HepG2 (cell line): Measurements from ENCODE around the gene BTG2. TPM values are rescaled to one million over a fixed set of nuclear protein-coding genes. Genes with fewer than 3 reads are reported as not detected.

Source experiments
- CBX1 ChIP-seq: IDR thresholded peaks from one replicate; pipeline ENCODE4 v1.6.1; 2016; ENCODE audit warnings: antibody characterized with exemption, low read depth
- FOSL2 ChIP-seq: sonication (generic); formaldehyde crosslinking; IDR thresholded peaks from 2 replicates; pipeline ENCODE4 v1.4.0; 2020; ENCODE audit warnings: missing genetic modification reagents
- GABPB1 ChIP-seq: IDR thresholded peaks from 2 replicates; pipeline ENCODE4 v1.6.1; 2016; ENCODE audit warnings: mild to moderate bottlenecking, missing genetic modification reagents, moderate library complexity, missing compliant biosample characterization
- KAT7 ChIP-seq: IDR thresholded peaks from 2 replicates; pipeline ENCODE4 v1.6.1; 2018; ENCODE audit warnings: borderline replicate concordance, missing compliant biosample characterization
- KDM2A ChIP-seq: sonication (generic); formaldehyde crosslinking; IDR thresholded peaks from 2 replicates; pipeline ENCODE4 v1.4.0; 2020; ENCODE audit warnings: low read depth, missing genetic modification reagents, borderline replicate concordance
- MTF1 ChIP-seq: sonication (generic); formaldehyde crosslinking; IDR thresholded peaks from 2 replicates; pipeline ENCODE4 v1.5.0; 2020; ENCODE audit warnings: missing genetic modification reagents
- NRL ChIP-seq: sonication (generic); formaldehyde crosslinking; IDR thresholded peaks from 2 replicates; pipeline ENCODE4 v1.5.0; 2020; ENCODE audit warnings: missing genetic modification reagents, mild to moderate bottlenecking, moderate library complexity, borderline replicate concordance
- SMAD3 ChIP-seq: sonication (generic); formaldehyde crosslinking; IDR thresholded peaks from 2 replicates; pipeline ENCODE4 v1.4.0; 2020; ENCODE audit warnings: missing genetic modification reagents
- SP140L ChIP-seq: sonication (generic); formaldehyde crosslinking; IDR thresholded peaks from 2 replicates; pipeline ENCODE4 v1.4.0; 2020; ENCODE audit warnings: missing genetic modification reagents, borderline replicate concordance
- ZNF282 ChIP-seq: fragments of 450-650 bp; IDR thresholded peaks from 2 replicates; pipeline ENCODE4 v1.6.1; 2018; ENCODE audit not compliant: partially characterized antibody
- ZNF354B ChIP-seq: sonication (generic); formaldehyde crosslinking; IDR thresholded peaks from 2 replicates; pipeline ENCODE4 v1.8.0; 2022; ENCODE audit warnings: mild to moderate bottlenecking, missing genetic modification reagents
- ZNF510 ChIP-seq: sonication (generic); formaldehyde crosslinking; IDR thresholded peaks from 2 replicates; pipeline ENCODE4 v1.4.0; 2020; ENCODE audit warnings: low read depth, mild to moderate bottlenecking, missing genetic modification reagents
- ZSCAN30 ChIP-seq: sonication (generic); formaldehyde crosslinking; IDR thresholded peaks from 2 replicates; pipeline ENCODE4 v1.5.0; 2020; ENCODE audit warnings: mild to moderate bottlenecking, missing genetic modification reagents
- polyA plus RNA-seq, 8 experiments: library from polyadenylated mRNA; depleted of rRNA in 3 of 8; stranded (reverse) in 7 of 8; unstranded in 1 of 8; fragments of >200 nt; fragmentation: Illumina TruSeq in 4 of 8; extraction: Trizol in 4 of 8; gene quantifications; 2 replicates each; pipeline versions ENCODE4 v1.2.1 to v1.2.3, GENCODE V29; 2011 to 2016; ENCODE audit warnings: low read depth in 4 of 8, missing spikeins in 1 of 8, mixed read lengths in 1 of 8; ENCODE audit not compliant: insufficient read depth in 1 of 8
- total RNA-seq, 5 experiments: library from RNA; depleted of rRNA; stranded (reverse); fragments of >200 nt; fragmentation: Illumina TruSeq; extraction: Trizol; gene quantifications; 2 replicates each; pipeline ENCODE4 v1.2.3, GENCODE V29; 2016; ENCODE audit warnings: low read depth in 1 of 5
- TF ChIP-seq, protein P1 (sequence below), 2 experiments: sonication (generic) in 1 of 2; formaldehyde crosslinking in 1 of 2; IDR thresholded peaks; 2 replicates each; pipeline versions ENCODE4 v1.4.0 to v1.6.1; 2016 to 2020; ENCODE audit warnings: borderline replicate concordance in 1 of 2, low read depth in 1 of 2, mild to moderate bottlenecking in 1 of 2, missing genetic modification reagents in 1 of 2
- TF ChIP-seq, protein P2 (sequence below): sonication (generic); formaldehyde crosslinking; IDR thresholded peaks from 2 replicates; pipeline ENCODE4 v1.4.0; 2020; ENCODE audit warnings: mild to moderate bottlenecking, missing genetic modification reagents, borderline replicate concordance
- TF ChIP-seq, protein P3 (sequence below): sonication (generic); formaldehyde crosslinking; IDR thresholded peaks from 2 replicates; pipeline ENCODE4 v1.8.0; 2022; ENCODE audit warnings: mild to moderate bottlenecking, missing genetic modification reagents, moderate library complexity
- TF ChIP-seq, protein P4 (sequence below): sonication (generic); formaldehyde crosslinking; IDR thresholded peaks from 2 replicates; pipeline ENCODE4 v1.8.0; 2022; ENCODE audit warnings: mild to moderate bottlenecking, missing genetic modification reagents, moderate library complexity

Gene BTG2
- total and polyA plus RNA-seq, 2 of the 13 experiments (the other 11 are each of a cell fraction or from before 2014, with no cell fraction given), result 13.6 to 18.3 TPM

DNA sequence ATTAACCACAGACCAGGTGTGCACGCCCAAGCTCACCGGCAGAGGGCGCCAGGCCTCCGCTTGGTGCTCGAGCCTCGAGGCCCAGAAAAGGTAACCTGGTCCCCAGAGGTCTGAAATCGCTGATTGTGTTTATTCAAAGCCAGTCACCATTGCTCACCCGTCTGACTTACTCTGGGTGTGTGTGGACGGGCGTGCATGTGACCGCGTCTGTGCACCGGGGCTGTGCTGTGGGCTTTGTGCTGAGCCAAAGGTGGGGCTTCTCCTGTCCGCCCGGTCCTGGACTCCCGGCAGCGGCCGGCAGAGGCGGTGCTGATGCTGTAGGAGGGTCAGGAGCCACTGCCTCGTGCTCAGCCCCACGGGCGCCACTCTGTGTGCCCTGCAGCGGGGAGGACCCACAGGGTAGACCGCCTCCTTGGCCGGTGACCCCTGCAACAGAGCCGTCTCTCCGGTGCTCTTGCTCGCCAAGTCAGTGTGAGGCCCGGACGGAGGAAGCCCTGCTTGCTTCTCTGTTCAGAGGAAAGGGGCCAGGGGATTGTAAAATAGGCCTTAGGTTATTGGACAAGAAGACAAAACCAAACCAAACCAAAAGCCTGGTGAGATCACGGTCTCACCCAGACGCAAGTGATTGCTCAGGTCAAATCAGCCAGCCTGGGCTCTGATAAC, 32.0 kb upstream of the BTG2 start (continued):
- TF ChIP-seq KAT7 (CRISPR knock-in tag), result no peak
- TF ChIP-seq ZNF282, result no peak
- TF ChIP-seq, protein P1, sequence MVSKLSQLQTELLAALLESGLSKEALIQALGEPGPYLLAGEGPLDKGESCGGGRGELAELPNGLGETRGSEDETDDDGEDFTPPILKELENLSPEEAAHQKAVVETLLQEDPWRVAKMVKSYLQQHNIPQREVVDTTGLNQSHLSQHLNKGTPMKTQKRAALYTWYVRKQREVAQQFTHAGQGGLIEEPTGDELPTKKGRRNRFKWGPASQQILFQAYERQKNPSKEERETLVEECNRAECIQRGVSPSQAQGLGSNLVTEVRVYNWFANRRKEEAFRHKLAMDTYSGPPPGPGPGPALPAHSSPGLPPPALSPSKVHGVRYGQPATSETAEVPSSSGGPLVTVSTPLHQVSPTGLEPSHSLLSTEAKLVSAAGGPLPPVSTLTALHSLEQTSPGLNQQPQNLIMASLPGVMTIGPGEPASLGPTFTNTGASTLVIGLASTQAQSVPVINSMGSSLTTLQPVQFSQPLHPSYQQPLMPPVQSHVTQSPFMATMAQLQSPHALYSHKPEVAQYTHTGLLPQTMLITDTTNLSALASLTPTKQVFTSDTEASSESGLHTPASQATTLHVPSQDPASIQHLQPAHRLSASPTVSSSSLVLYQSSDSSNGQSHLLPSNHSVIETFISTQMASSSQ (IDR thresholded peaks at IDR 0.05; ENCODE audit: low read depth), result no peak
- TF ChIP-seq, protein P1 (CRISPR knock-in tag; IDR thresholded peaks at IDR 0.05; ENCODE audit: borderline replicate concordance), result no peak
- no peak for TF ChIP-seq CBX1
- no peak for TF ChIP-seq FOSL2
- TF ChIP-seq, protein P2, sequence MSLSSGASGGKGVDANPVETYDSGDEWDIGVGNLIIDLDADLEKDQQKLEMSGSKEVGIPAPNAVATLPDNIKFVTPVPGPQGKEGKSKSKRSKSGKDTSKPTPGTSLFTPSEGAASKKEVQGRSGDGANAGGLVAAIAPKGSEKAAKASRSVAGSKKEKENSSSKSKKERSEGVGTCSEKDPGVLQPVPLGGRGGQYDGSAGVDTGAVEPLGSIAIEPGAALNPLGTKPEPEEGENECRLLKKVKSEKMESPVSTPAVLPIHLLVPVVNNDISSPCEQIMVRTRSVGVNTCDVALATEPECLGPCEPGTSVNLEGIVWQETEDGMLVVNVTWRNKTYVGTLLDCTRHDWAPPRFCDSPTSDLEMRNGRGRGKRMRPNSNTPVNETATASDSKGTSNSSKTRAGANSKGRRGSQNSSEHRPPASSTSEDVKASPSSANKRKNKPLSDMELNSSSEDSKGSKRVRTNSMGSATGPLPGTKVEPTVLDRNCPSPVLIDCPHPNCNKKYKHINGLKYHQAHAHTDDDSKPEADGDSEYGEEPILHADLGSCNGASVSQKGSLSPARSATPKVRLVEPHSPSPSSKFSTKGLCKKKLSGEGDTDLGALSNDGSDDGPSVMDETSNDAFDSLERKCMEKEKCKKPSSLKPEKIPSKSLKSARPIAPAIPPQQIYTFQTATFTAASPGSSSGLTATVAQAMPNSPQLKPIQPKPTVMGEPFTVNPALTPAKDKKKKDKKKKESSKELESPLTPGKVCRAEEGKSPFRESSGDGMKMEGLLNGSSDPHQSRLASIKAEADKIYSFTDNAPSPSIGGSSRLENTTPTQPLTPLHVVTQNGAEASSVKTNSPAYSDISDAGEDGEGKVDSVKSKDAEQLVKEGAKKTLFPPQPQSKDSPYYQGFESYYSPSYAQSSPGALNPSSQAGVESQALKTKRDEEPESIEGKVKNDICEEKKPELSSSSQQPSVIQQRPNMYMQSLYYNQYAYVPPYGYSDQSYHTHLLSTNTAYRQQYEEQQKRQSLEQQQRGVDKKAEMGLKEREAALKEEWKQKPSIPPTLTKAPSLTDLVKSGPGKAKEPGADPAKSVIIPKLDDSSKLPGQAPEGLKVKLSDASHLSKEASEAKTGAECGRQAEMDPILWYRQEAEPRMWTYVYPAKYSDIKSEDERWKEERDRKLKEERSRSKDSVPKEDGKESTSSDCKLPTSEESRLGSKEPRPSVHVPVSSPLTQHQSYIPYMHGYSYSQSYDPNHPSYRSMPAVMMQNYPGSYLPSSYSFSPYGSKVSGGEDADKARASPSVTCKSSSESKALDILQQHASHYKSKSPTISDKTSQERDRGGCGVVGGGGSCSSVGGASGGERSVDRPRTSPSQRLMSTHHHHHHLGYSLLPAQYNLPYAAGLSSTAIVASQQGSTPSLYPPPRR, result no peak
- no peak for TF ChIP-seq NRL
- TF ChIP-seq ZNF510 (CRISPR knock-in tag), result no peak
- TF ChIP-seq SMAD3 (CRISPR knock-in tag), result 0 out of 2 replicates have a peak, but pooled peaks have one; percentile 35
- peak; percentile 50 for TF ChIP-seq GABPB1
- TF ChIP-seq ZSCAN30 (CRISPR knock-in tag), result no peak
- 0 out of 2 replicates have a peak, but pooled peaks have one; percentile 16 for TF ChIP-seq ZNF354B (CRISPR knock-in tag)
- no peak for TF ChIP-seq SP140L (CRISPR knock-in tag)
- TF ChIP-seq, protein P3, sequence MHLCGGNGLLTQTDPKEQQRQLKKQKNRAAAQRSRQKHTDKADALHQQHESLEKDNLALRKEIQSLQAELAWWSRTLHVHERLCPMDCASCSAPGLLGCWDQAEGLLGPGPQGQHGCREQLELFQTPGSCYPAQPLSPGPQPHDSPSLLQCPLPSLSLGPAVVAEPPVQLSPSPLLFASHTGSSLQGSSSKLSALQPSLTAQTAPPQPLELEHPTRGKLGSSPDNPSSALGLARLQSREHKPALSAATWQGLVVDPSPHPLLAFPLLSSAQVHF (CRISPR knock-in tag), result no peak
- TF ChIP-seq KDM2A (CRISPR knock-in tag), result peak; percentile 82; the same call in 1 of the 2 replicates
- no peak for TF ChIP-seq MTF1 (CRISPR knock-in tag)
- TF ChIP-seq, protein P4, sequence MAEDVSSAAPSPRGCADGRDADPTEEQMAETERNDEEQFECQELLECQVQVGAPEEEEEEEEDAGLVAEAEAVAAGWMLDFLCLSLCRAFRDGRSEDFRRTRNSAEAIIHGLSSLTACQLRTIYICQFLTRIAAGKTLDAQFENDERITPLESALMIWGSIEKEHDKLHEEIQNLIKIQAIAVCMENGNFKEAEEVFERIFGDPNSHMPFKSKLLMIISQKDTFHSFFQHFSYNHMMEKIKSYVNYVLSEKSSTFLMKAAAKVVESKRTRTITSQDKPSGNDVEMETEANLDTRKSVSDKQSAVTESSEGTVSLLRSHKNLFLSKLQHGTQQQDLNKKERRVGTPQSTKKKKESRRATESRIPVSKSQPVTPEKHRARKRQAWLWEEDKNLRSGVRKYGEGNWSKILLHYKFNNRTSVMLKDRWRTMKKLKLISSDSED (CRISPR knock-in tag), result no peak
